ENCODE measurements around the gene IFITM2.

DNA sequence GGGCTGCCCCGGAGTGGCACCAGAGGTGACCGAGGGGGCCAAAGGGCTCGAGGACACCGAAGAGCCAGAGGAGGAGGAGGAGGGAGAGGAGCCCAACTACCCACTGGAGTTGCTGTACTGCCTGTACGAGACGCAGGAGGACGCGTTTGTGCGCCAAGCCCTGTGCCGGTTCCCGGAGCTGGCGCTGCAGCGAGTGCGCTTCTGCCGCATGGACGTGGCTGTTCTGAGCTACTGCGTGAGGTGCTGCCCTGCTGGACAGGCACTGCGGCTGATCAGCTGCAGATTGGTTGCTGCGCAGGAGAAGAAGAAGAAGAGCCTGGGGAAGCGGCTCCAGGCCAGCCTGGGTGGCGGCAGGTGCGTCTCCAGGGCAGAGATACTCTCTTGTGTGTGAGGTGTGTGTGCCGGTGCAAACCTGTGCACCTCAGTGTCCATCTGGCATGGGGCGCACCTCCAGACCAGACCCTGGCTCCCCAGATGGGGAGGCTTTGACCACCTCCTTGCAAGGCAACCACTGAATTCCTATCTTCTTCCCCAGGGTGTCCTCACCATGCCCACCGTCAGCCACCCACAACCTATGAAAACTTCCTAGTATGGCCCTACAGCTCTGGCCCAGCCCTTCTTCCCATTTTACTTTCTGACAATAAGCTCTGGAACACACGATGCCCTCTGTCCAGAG lies 26.0 kb upstream of the IFITM2 start:
- TF ChIP-seq, protein P1, sequence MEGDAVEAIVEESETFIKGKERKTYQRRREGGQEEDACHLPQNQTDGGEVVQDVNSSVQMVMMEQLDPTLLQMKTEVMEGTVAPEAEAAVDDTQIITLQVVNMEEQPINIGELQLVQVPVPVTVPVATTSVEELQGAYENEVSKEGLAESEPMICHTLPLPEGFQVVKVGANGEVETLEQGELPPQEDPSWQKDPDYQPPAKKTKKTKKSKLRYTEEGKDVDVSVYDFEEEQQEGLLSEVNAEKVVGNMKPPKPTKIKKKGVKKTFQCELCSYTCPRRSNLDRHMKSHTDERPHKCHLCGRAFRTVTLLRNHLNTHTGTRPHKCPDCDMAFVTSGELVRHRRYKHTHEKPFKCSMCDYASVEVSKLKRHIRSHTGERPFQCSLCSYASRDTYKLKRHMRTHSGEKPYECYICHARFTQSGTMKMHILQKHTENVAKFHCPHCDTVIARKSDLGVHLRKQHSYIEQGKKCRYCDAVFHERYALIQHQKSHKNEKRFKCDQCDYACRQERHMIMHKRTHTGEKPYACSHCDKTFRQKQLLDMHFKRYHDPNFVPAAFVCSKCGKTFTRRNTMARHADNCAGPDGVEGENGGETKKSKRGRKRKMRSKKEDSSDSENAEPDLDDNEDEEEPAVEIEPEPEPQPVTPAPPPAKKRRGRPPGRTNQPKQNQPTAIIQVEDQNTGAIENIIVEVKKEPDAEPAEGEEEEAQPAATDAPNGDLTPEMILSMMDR (IDR thresholded peaks at IDR 0.05): no peak
- no peak for TF ChIP-seq POLR2A (IDR thresholded peaks at IDR 0.05)

Data from uterus (tissue), 2 donors.